Fibroblast of skin of abdomen (primary cell): Measurements from ENCODE around the gene PARM1.

Experiments used
- DNase-seq: peaks from one replicate; pipeline ENCODE4 v3.0.0-alpha.2; 2013

Gene PARM1

GRCh38 chr4:75035321-75035720, 102.4 kb downstream of the PARM1 start:
- no peak for DNase-seq

- no peak for DNase-seq
Measured at GRCh38 chr4:75036046-75036830, 103.3 kb downstream of the PARM1 start.

GRCh38 chr4:75037252-75037651, 104.3 kb downstream of the PARM1 start:
- no peak for DNase-seq

GRCh38 chr4:75038376-75038775, 105.5 kb downstream of the PARM1 start:
- no peak for DNase-seq

GRCh38 chr4:75040703-75041102, 107.8 kb downstream of the PARM1 start:
- no peak for DNase-seq

GRCh38 chr4:75042601-75043208, 109.8 kb downstream of the PARM1 start:
- no peak for DNase-seq

- no peak for DNase-seq
Measured at GRCh38 chr4:75046226-75046625, 113.3 kb downstream of the PARM1 start.

GRCh38 chr4:75046641-75047040, 113.7 kb downstream of the PARM1 start:
- DNase-seq, result no peak

GRCh38 chr4:75048208-75048879, 115.4 kb downstream of the PARM1 start:
- no peak for DNase-seq

GRCh38 chr4:75051431-75051830, 118.5 kb downstream of the PARM1 start:
- no peak for DNase-seq

GRCh38 chr4:75053352-75053751, 120.4 kb downstream of the PARM1 start:
- DNase-seq, result no peak

- no peak for DNase-seq
Measured at GRCh38 chr4:75054078-75054477, 121.2 kb downstream of the PARM1 start.

- DNase-seq, result no peak
Measured at GRCh38 chr4:75056277-75056676, 123.4 kb downstream of the PARM1 start.

GRCh38 chr4:75057369-75057768, 124.5 kb downstream of the PARM1 start:
- no peak for DNase-seq

GRCh38 chr4:75058486-75058885, 125.6 kb downstream of the PARM1 start:
- no peak for DNase-seq

GRCh38 chr4:75063433-75063832, 130.5 kb downstream of the PARM1 start:
- DNase-seq, result no peak

GRCh38 chr4:75065909-75066308, 133.0 kb downstream of the PARM1 start:
- DNase-seq, result no peak

GRCh38 chr4:75069493-75070074, 136.7 kb downstream of the PARM1 start:
- DNase-seq, result no peak

GRCh38 chr4:75071317-75071716, 138.4 kb downstream of the PARM1 start:
- no peak for DNase-seq

GRCh38 chr4:75080888-75081287, 148.0 kb downstream of the PARM1 start:
- DNase-seq, result no peak

- DNase-seq, result no peak
Measured at GRCh38 chr4:75081561-75081960, 148.6 kb downstream of the PARM1 start.

- DNase-seq, result no peak
Measured at GRCh38 chr4:75087416-75087815, 154.5 kb downstream of the PARM1 start.

- DNase-seq, result no peak
Measured at GRCh38 chr4:75087865-75088264, 154.9 kb downstream of the PARM1 start.
